Right ventricle myocardium superior (tissue), 1 donor: ENCODE data around the gene HEATR5A. TPM values are rescaled to one million over a fixed set of nuclear protein-coding genes. Genes with fewer than 3 reads are reported as not detected.
A peak's percentile ranks its signal among the peaks of the same experiment; 100 is the strongest.
"Not testable (repeated sequence)": the region's sequence is repeated elsewhere in the genome, so short reads cannot be mapped to it uniquely, and the experiment has no call there.

Source experiments
- ATAC-seq: fragments of 200-7000 bp; cut with Tn5 transposase; one replicate; pipeline ENCODE4 v1.9.1; 2020; ENCODE audit warnings: mild to moderate bottlenecking; ENCODE audit not compliant: poor library complexity
- DNase-seq: peaks from one replicate; pipeline ENCODE4 v3.0.0-alpha.2; 2020
- intact Hi-C: fragments of 100-400 bp; cut with DNase I; formaldehyde crosslinking; loops from one replicate; pipeline ENCODE4 v1.11.2; 2022
- total RNA-seq: library from RNA; stranded (reverse); fragmentation: NEBNext Ultra II Directional; extraction: Animal tissue kit (Norgen Biotek cat#: 25700); gene quantifications from one replicate; pipeline ENCODE4 v1.2.1, GENCODE V29; 2021
- donor health status: DM: no; HTN: yes; CAD: no; lungs with severe emphysema.

Gene HEATR5A
- total RNA-seq, 1 donor from 2014 or later, result 47.8 TPM

DNA sequence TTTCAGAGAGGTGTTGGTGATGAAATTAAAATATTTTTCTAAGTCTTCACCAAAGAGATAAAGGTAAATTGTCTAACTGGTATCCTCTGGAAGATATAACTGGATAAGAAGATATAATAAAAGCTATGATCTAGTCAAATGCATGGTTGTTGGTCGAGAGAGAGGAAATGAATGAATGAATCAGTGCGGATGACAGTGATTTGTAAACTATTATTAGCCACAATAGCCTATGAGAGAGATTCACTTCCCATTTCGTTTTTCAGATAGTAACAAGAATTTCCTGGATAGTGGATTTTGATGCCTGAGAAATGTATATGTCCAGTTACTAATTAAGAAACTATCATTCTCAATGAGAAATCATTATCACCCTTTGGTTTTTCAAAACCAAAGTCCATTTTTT lies 63.1 kb downstream of the HEATR5A start:
- intact Hi-C loops, result no loop called here
- no peak for DNase-seq
- no peak for ATAC-seq

DNA sequence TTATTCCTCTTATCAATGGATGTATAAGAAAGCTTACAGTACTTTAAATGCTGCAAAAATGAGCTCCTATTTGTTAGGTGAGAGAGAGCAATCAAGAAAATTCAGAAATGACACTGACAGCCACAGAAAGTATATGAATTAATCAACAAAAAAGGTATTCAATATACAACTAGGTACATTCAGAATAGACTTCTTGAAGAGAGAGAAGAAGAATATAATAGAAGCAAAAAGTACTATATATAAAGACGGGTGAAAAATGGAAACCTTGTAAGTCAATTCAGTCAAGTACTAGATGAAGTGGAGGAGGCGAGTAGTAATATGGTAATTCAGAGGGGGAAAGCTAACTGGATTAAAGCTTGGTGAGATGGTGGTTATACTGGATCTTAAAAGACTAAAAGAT lies 74.3 kb downstream of the HEATR5A start:
- no peak for ATAC-seq
- intact Hi-C loops, result loop anchor here (10.0 kb wide), 1 partner anchor 211 kb away; no protein-coding TSS in a partner anchor

DNA sequence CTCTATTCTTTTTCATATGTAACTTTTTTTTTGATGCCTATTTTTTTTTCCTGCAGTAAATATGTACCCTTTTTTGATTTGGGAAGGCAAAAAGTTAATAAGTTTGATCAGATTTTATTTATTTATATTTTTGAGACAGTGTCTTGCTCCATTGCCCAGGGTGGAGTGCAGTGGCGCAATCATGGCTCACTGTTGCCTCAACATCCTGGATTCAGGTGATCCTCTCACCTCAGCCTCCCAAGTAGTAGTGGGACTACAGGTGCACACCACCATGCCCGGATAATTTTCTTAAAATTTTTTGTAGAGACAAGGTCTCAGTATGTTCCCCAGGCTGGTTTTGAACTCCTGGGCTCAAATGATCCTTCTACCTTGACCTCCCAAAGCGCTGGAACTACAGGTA lies 79.1 kb downstream of the HEATR5A start:
- intact Hi-C loops, result loop anchor here (10.0 kb wide), 1 partner anchor 206 kb away; no protein-coding TSS in a partner anchor

More for the DNA sequence above, 74.3 kb downstream of the HEATR5A start:
- DNase-seq, result no peak

DNA sequence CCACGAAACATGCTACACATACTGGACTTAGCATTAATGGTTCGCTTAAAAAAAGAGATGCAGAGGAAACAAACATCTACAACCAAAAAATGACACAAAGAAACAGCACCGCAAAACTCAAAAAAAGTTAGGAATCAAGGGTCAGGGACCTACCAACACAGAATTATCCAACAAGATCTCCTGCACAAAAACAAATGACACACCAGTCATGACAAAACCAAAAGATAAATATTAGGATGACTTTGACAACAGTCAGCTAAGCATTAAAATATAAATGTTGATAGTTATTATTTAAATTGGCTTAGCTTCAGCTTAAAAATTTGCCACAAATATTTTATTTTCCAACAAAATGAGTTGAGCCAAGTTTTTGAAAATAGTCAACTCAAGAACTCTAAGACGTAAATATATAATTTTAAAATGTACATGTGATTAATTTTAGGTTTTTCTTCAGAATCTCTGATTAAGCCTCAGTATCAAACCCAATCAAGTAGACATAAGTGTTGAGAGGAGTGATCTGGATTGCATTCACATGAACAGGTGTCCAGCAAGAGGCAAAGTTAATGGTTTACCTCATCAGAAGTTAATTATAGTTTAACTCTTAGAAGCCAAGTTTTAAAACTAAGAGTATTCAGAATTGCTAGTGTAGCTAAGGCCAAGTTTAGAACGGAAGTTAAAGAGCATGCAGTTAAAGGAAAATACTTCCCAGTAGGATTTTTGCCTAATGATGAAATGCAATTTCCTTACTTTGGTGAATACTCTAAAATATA lies 79.9 kb downstream of the HEATR5A start:
- intact Hi-C loops, result loop anchor here (10.0 kb wide), 1 partner anchor 206 kb away; no protein-coding TSS in a partner anchor
- no peak for DNase-seq
- no peak for ATAC-seq

More for the DNA sequence above, 79.1 kb downstream of the HEATR5A start:
- DNase-seq (no peak), ATAC-seq (no peak)

DNA sequence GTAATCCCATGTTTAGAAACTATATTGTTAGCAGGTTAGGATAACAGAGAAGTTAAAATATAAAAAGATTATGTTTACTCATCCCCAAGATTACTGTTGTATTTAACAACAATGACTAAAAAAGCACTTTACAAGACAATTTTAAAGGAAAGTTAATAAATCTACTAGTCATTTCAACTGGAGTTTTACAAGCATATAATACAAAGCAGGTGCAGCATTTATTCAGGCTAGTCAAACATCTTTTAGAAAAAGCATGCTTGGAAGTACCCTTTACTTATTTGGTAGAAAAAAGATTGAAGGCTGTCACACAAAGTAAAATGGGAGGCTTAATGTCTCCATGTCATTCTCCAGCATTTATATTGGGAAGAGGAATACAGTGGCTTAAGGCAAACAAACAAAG lies 80.6 kb downstream of the HEATR5A start:
- ATAC-seq (no peak), DNase-seq (no peak)
- intact Hi-C loops, result loop anchor here (10.0 kb wide), 1 partner anchor 205 kb away; no protein-coding TSS in a partner anchor

DNA sequence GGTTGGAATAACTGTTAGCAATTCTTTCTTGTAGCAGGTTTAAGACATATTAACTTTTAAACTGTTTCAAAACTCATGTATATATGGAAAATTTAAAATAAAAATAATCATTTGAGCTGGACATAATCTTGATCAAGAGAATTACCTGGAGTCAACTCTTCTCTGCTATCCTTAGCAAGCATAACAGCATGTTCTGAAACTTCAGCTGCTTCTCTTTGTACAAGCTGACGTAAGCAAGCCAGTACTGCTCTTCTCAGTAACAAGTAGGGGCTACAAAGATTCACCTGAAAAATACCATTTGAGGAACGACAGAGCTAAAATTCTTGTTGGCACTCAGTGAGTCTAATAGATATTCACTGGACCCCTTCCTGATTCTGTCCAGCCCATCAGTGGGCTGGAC lies 83.0 kb downstream of the HEATR5A start:
- no peak for ATAC-seq
- intact Hi-C loops, result no loop called here
- no peak for DNase-seq

DNA sequence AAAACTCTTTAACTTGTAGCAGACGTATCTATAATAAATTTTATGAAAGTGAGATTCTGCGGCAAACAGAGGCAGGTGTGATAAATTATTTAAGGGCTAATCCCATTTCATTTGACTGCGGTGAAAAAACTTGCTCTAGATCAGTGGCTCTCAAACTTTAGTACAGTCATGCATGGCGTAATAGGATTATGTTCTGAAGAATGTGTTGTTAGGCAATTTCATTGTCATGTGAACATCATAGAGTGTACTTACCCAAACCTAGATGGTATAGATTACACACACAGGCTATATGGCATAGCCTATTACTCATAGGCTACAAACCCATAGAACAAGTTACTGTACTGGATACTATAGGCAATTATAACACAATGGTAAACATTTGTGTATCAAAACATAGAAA lies 83.7 kb downstream of the HEATR5A start:
- no peak for ATAC-seq
- intact Hi-C loops, result no loop called here

DNA sequence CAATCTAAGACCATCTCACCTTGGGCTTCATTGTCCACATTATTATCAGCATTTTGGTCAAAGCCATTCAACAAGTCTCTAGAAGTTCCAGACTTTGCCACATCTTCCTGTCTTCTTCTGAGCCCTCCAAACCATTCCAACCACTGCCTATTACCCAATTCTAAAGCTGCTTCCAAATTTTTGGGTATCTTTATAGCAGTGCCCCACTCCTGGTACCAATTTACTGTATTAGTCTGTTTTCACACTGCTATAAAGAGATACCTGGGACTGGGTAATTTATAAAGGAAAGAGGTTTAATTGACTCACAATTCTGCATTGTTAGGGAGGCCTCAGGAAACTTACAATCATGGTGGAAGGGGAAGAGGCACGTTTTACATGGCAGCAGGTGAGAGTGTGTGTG lies 89.0 kb downstream of the HEATR5A start:
- ATAC-seq, DNase-seq, intact Hi-C loops: not testable (repeated sequence)

More for the DNA sequence above, 83.7 kb downstream of the HEATR5A start:
- DNase-seq, result no peak

DNA sequence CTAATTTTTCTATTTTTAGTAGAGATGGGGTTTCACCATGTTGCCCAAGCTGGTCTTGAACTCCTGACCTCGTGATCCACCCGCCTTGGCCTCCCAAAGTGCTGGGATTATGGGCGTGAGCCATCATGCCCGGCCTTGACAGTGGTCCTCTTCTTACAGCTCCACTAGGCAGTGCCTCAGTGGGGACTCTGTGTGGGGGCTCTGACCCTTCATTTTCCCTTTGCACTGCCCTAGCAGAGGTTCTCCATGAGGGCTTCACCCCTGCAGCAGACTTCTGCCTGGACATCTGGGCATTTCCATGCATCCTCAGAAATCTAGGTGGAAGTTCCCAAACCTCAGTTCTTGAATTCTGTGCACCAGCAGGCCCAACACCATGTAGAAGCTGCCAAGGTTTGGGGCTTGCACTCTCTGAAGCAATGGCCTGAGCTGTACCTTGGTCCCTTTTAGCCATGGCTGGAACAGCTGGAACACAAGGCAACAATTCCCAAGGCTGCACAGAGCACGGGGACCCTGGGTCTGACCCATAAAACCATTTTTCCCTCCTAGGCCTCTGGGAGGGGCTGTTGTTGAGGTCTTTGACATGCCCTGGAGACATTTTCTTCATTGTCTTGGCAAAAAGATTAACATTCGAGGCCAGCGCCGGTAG lies 90.4 kb downstream of the HEATR5A start:
- ATAC-seq, intact Hi-C loops, DNase-seq: not testable (repeated sequence)

DNA sequence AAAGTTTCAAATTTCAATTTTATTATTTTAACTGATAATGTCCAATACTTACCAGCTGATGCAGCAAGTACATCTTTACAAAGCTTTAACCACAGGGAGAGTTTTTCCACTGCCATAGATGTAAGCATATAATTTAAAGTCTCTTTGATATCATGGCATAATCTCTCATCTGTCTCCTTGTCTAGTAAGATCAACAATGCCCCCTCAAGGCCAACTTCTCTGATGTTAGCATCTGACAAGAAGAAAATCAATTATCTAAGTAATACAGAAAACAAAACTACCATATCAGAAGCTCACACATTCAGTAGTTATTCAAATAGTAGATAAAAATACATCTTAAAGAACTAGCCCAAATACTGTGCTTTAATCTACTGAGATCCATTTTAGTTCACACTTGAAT lies 94.2 kb downstream of the HEATR5A start:
- intact Hi-C loops, result no loop called here
- DNase-seq (no peak), ATAC-seq (no peak)

DNA sequence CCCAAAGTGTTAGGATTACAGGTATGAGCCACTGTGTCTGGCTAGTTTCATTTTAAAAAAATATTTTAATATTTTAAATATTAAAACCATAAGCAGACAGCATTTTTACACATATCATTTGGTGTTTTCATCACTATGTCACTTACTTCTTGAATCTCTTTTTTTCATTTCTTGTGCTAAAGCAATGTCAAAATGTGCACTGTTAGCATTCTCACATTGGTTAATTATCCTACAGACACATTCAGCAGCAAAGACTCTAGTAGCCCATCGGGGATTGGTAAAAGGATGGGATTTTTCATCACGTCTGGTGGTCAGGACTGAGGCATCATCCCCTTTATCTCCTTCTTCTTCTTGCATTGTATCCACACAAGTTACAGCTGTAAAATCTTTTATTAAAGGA lies 96.9 kb downstream of the HEATR5A start:
- ATAC-seq (no peak), DNase-seq (no peak)
- intact Hi-C loops, result no loop called here

DNA sequence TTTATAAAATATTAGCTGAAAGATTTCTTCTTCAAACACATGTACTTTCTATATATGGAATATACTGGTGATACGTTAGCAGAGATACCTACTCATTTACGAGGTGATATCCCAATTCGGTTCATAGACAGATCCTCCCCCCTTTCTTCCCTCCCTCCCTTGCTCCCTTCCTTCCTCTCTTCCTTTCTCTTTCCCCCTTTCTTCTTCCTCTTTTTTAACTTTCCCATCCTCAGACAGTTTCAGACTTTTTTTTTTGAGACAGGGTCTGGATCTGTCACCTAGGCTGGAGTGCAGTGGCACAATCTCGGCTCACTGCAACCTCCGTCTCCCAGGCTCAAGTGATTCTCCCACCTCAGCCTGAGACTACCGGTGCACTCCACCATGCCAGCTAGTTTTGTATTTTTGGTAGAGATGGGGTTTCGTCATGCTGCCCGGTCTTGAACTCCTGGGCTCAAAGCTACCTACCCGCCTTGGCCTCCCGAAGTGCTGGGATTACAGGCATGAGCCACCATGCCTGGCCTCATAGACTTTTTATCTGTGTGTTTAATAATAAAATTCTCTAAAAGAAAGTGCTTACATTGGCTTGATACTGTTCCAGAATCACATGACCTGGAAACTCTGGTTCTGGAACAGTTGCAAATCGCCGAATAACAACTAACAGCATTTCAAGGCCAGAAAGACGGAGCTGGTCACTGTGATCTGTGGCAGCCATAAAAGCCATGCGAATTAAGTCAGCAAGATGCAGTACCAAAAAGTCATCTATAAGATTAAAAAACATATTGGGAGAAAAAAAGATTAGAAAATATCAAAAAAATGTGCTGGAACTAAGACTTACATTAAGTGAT lies 99.2 kb downstream of the HEATR5A start:
- peak; percentile 10 for ATAC-seq
- intact Hi-C loops, result no loop called here

DNA sequence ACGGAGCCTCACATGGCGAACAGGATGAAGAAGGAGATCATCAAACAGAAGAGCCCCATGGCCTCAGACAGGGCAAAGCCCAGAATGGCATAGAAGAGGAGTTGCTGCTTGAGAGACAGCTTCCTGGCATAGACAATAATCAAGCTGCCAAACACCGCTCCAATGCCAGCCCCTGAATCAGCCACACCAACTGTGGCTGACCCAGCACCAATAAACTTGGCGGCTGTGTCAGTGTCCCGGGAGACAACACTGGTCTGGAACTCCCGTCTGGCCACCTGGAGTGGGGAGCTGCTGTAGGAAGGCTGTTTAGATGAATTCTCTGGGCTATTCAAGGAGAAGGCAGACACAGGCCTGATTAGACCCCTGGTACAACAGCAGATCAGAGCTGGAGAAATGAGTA lies 100.1 kb downstream of the HEATR5A start:
- intact Hi-C loops, result no loop called here
- ATAC-seq (peak; percentile 97), DNase-seq (peak; percentile 77)

More for the DNA sequence above, 99.2 kb downstream of the HEATR5A start:
- DNase-seq, result no peak

DNA sequence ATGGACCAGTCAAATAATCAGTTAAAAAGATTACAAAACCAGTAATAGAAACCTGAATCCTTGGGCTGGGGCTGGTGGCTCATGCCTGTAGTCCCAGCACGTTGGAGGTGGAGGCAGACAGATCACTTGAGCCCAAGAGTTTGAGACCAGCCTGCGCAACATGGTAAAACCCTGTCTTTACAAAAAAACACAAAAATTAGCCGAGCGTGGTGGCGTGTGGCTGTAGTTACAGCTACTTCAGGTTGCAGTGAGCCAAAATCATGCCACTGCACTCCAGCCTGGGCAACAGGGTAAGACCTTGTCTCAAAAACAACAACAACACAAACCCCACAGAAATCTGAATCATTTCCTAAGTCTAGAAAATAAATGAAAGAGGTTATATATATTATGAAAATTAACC lies 100.6 kb downstream of the HEATR5A start:
- intact Hi-C loops, result no loop called here
- ATAC-seq, result no peak

DNA sequence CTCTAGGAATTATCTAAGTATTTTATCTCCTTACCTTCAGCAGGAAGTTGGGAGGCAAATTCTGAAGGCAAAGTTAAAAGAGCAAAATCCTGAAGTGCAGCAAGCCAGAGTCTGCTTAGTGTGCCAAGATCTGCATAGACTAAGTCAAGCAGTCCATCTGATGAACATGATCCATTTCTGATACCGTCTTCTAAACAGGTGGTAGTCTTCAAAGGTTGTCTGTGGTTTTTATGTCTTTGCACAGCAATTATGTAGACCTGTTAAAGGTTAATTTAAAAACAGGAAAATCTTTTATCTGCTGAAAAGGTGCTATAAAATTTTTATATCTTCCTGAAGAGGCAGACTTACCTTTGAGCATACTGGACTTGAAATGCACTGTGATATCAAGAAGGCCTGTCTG lies 107.4 kb downstream of the HEATR5A start:
- ATAC-seq, result no peak
- intact Hi-C loops, result no loop called here

More for the DNA sequence above, 100.6 kb downstream of the HEATR5A start:
- DNase-seq, result no peak

DNA sequence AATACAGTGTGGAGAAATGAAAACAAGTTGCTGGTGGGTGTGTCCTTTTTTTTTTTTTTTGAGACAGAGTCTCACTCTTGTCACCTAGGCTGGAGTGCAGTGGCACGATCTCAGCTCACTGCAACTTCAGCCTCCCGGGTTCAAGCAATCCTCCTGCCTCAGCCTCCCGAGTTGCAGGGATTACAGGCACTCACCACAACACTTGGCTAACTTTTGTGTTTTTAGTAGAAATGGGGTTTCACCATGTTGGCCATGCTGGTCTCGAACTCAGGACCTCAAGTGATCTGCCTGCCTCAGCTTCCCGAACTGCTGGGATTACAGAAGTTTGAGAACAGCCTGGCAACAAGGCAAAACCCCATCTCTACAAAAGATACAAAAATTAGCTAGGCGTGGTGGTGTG lies 108.0 kb downstream of the HEATR5A start:
- DNase-seq, intact Hi-C loops, ATAC-seq: not testable (repeated sequence)

More for the DNA sequence above, 107.4 kb downstream of the HEATR5A start:
- DNase-seq, result no peak

DNA sequence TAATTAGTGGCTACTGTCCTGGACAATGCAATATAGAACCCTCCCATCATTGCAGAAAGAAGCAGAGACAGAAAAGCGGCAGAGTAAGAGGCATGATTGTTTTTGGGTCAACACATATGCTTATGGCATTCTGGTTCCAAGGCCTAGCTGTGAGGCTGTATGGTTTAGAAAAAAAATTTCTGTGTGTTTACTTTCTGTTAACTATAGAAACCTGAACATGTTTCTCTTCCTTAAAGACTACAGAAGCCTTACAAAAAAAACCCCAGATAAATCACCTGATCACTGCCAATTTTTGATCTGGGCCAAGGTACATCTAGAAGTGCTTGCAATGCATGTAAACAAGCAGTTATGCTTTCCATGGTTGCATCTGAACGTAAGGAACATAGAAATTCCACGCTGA lies 112.7 kb downstream of the HEATR5A start:
- ATAC-seq (no peak), DNase-seq (no peak)
- intact Hi-C loops, result no loop called here

DNA sequence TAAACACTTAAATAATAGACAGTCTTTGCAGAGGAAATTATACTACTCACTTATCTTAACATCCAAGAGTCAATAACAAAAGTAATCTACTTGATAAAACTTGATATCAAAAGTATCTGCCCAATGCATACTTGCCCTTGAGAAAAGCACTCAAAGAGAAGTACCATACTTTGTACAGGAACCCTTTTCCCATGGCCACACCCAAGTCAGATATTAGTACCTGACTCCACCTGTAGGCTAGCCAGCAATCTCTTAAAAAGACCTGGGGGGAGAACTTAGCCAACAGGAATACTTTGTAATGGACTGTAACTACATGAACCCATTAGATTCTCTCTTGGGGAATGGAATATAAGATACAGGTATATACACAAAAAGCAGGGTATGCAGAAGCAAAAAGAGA lies 113.2 kb downstream of the HEATR5A start:
- intact Hi-C loops, result no loop called here
- ATAC-seq (no peak), DNase-seq (no peak)

DNA sequence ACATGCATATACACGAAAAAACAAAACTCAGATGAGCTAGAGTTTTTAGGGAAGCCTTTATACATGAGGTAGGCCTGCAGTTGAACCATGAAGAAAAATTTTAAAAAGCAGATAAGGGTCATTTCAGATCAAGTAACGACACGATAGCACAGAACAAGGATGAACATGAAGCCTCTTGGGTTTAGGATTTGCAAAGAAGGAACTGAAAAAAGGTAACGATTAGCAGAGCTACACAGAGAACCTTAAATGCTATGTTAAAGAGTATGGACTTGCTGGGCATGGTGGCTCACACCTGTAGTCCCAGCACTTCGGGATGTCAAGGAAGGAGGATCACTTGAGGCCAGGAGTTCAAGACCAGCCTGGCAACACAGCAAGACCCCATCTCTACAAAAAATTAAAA lies 116.7 kb downstream of the HEATR5A start:
- intact Hi-C loops, result no loop called here
- no peak for DNase-seq
- no peak for ATAC-seq
